Panc1 (cell line): ENCODE results near the gene IDUA. TPM values are rescaled to one million over a fixed set of nuclear protein-coding genes. Genes with fewer than 3 reads are reported as not detected.

ENCODE experiments used
- ATAC-seq: fragments of 200-7000 bp; cut with Tn5 transposase; 2 replicates; pipeline ENCODE4 v1.9.1; 2020; ENCODE audit warnings: mild to moderate bottlenecking, moderate library complexity
- BruUV-seq: library from RNA; stranded (reverse); fragments of 400-500 nt; replicated peaks from 2 replicates; lab custom pipeline; 2021; lab: Mats Ljungman, UMichigan
- CTCF ChIA-PET: fragments of 300-600 bp; sonication (Branson Sonifier 250); formaldehyde crosslinking; loops from one replicate; lab custom pipeline; 2022; ENCODE audit warnings: antibody characterized with exemption; lab: Charles Lee
- POLR2A ChIA-PET: fragments of 300-600 bp; sonication (Branson Sonifier 250); formaldehyde crosslinking; loops from one replicate; lab custom pipeline; 2022; ENCODE audit warnings: antibody characterized with exemption; lab: Charles Lee
- DNase-seq: peaks from one replicate; pipeline ENCODE4 v3.0.0-alpha.2; 2010; ENCODE audit warnings: low read depth, low spot score
- H3K27ac ChIP-seq: 2 replicates; pipeline ENCODE4 v1.5.1; 2011; ENCODE audit warnings: mild to moderate bottlenecking, low read length, inconsistent platforms
- H3K27me3 ChIP-seq: fragments of 200-500 bp; sonication (Bioruptor generic); 2 replicates; pipeline ENCODE4 v1.6.0; 2014; ENCODE audit warnings: low read length, inconsistent platforms; ENCODE audit not compliant: control insufficient read depth, insufficient read depth
- H3K36me3 ChIP-seq: fragments of 200-500 bp; sonication (Bioruptor generic); 2 replicates; pipeline ENCODE4 v1.5.1; 2014; ENCODE audit warnings: inconsistent platforms, mild to moderate bottlenecking, low read length, moderate library complexity; ENCODE audit not compliant: control insufficient read depth, insufficient read depth
- H3K4me1 ChIP-seq: 2 replicates; pipeline ENCODE4 v1.5.1; 2011; ENCODE audit warnings: inconsistent platforms, mild to moderate bottlenecking, low read length, moderate library complexity; ENCODE audit not compliant: control insufficient read depth, insufficient read depth
- H3K4me3 ChIP-seq, 2 experiments: 2 replicates each; pipeline ENCODE4 v1.5.1; 2011 to 2012; ENCODE audit warnings: low read depth in 2 of 2, low read length in 2 of 2, mild to moderate bottlenecking in 2 of 2, inconsistent platforms in 1 of 2, moderate library complexity in 1 of 2
- H3K9me3 ChIP-seq: fragments of 200-500 bp; sonication (Bioruptor generic); 2 replicates; pipeline ENCODE4 v1.5.1; 2014; ENCODE audit warnings: low read depth, mild to moderate bottlenecking, inconsistent platforms, low read length, moderate library complexity; ENCODE audit not compliant: control insufficient read depth, insufficient read depth
- CTCF ChIP-seq: fragments of 450-650 bp; IDR thresholded peaks from 2 replicates; pipeline ENCODE4 v1.5.1; 2017; ENCODE audit warnings: mild to moderate bottlenecking
- POLR2AphosphoS5 ChIP-seq: IDR thresholded peaks from 2 replicates; pipeline ENCODE4 v1.6.1; 2012; ENCODE audit warnings: mild to moderate bottlenecking, low read depth, low read length, moderate library complexity
- SIN3A ChIP-seq: IDR thresholded peaks from 2 replicates; pipeline ENCODE4 v1.6.1; 2012; ENCODE audit warnings: low read depth, mild to moderate bottlenecking, low read length, moderate library complexity, borderline replicate concordance; ENCODE audit not compliant: insufficient read depth
- TCF7L2 ChIP-seq: IDR thresholded peaks from 2 replicates; pipeline ENCODE4 v1.6.1; 2011; ENCODE audit warnings: mild to moderate bottlenecking, low read depth, low read length, inconsistent platforms
- in situ Hi-C: cut with HindIII; loops from 2 replicates; pipeline ENCODE4 v1.10.0; 2016; ENCODE audit warnings: low sequenced_read_pairs, low pct_unique_long_range_greater_than_20kb
- intact Hi-C: fragments of 100-400 bp; cut with micrococcal nuclease; formaldehyde crosslinking; loops from one replicate; pipeline ENCODE4 v1.10.0; 2022; ENCODE audit not compliant: unreplicated experiment
- total RNA-seq: library from RNA; stranded (reverse); gene quantifications from one replicate; pipeline ENCODE4 v1.2.1, GENCODE V29; 2021; ENCODE audit not compliant: unreplicated experiment
- TF ChIP-seq, protein P1 (sequence below), 2 experiments: IDR thresholded peaks; 2 replicates each; pipeline ENCODE4 v1.6.1; 2011 to 2012; ENCODE audit warnings: low read depth in 2 of 2, control low read depth in 1 of 2, low read length in 1 of 2, mild to moderate bottlenecking in 1 of 2, moderate library complexity in 1 of 2; ENCODE audit not compliant: insufficient read depth in 1 of 2

Gene IDUA
- total RNA-seq, 1 experiment from 2014 or later = 30.6 TPM

DNA sequence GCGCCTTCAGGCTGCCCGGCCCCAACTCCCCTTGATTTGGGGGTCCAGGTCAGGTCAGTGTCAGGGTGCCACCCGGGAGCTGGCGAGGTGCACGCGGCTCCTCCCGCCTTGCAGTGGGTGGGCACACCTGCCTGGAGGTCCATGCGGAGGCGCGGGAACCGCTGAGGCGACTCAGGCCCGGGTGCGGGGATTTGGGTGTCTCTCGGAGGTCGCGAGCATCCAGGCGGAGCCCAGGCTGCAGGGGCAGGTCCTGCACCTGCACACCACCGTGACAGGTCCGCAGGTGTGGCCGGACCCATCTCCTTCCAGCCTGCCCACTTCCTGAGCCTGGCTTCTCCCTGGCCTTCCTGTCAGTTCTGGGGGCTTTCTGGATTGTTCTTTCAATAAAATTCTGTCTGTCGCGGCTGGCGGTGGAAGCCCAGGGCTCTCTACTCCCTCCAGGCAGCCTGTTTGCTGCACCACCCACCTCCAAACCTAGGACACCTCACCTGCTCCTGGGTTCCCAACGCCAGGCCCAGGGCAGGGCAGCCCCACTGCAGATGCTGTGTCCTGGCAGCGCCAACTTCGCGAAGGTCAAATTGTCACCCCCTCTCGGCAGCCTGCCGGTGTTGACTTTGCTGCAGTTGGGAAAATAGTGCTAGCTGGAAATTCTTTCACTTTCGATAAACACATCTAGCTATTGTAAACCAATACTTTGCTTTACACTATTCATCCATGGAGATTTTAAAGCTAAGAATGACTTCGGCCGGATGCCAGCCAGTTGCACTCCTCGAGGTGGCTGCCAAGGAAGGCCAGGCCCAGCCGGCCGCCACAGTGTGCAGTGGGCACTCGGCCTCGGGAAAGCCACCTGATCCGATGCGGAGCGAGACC is 60.5 kb downstream of the IDUA start:
- intact Hi-C loops = no loop called here
- no TSS peak for BruUV-seq
- TF ChIP-seq SIN3A (no peak), TCF7L2 (no peak), POLR2AphosphoS5 (no peak), CTCF (no peak)
- TF ChIP-seq, protein P1, sequence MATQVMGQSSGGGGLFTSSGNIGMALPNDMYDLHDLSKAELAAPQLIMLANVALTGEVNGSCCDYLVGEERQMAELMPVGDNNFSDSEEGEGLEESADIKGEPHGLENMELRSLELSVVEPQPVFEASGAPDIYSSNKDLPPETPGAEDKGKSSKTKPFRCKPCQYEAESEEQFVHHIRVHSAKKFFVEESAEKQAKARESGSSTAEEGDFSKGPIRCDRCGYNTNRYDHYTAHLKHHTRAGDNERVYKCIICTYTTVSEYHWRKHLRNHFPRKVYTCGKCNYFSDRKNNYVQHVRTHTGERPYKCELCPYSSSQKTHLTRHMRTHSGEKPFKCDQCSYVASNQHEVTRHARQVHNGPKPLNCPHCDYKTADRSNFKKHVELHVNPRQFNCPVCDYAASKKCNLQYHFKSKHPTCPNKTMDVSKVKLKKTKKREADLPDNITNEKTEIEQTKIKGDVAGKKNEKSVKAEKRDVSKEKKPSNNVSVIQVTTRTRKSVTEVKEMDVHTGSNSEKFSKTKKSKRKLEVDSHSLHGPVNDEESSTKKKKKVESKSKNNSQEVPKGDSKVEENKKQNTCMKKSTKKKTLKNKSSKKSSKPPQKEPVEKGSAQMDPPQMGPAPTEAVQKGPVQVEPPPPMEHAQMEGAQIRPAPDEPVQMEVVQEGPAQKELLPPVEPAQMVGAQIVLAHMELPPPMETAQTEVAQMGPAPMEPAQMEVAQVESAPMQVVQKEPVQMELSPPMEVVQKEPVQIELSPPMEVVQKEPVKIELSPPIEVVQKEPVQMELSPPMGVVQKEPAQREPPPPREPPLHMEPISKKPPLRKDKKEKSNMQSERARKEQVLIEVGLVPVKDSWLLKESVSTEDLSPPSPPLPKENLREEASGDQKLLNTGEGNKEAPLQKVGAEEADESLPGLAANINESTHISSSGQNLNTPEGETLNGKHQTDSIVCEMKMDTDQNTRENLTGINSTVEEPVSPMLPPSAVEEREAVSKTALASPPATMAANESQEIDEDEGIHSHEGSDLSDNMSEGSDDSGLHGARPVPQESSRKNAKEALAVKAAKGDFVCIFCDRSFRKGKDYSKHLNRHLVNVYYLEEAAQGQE (IDR thresholded peaks at IDR 0.05; ENCODE audit: insufficient read depth in 1 of 2, low read depth in 2 of 2, low read length in 1 of 2) = no peak
- in situ Hi-C loops = no loop called here
- Histone ChIP-seq H3K9me3 (no peaks in the 10 kb centered on the region), H3K27me3 (no peaks in the 10 kb centered on the region), H3K36me3 (no peaks in the 10 kb centered on the region), H3K27ac (peak overlapping the region; percentile 18; the same call in 1 of the 2 replicates), H3K4me3 (peak overlapping the region in 1 of 2 experiments; percentile 31; a peak in 2 of 4 replicates), H3K4me1 (peaks cover 31% of the 10 kb centered on the region)
- ATAC-seq = no peak
- CTCF ChIA-PET = no interaction called here
- POLR2A ChIA-PET = no interaction called here
- no peak for DNase-seq

- no peak overlapping the region for H3K4me3 ChIP-seq
- in situ Hi-C loops = no loop called here
- intact Hi-C loops = no loop called here
- no peaks in the 10 kb centered on the region for H3K36me3 ChIP-seq
- H3K9me3 ChIP-seq = no peaks in the 10 kb centered on the region
- ChIA-PET POLR2A (no interaction called here), CTCF (no interaction called here)
- no peak overlapping the region for H3K27ac ChIP-seq
- no peaks in the 10 kb centered on the region for H3K27me3 ChIP-seq
- ATAC-seq = no peak
- H3K4me1 ChIP-seq = peaks cover 32% of the 10 kb centered on the region
- no TSS peak for BruUV-seq
- TF ChIP-seq, protein P1 (IDR thresholded peaks at IDR 0.05; ENCODE audit: insufficient read depth in 1 of 2, low read depth in 2 of 2, low read length in 1 of 2) = no peak
- TF ChIP-seq TCF7L2 (no peak), SIN3A (no peak), CTCF (no peak), POLR2AphosphoS5 (no peak)
- no peak for DNase-seq
Measured at GRCh38 chr4:1047976-1048772, 61.3 kb downstream of the IDUA start.
